Right cardiac atrium (tissue), 5 donors: Measurements from ENCODE around the gene AIRE. TPM values are rescaled to one million over a fixed set of nuclear protein-coding genes. Genes with fewer than 3 reads are reported as not detected.
A peak's percentile ranks its signal among the peaks of the same experiment; 100 is the strongest.

Experiments
- ATAC-seq, 2 donors: fragments of 200-7000 bp; cut with Tn5 transposase; one replicate each; pipeline versions ENCODE4 v1.8.0 to v1.9.1; 2020; ENCODE audit warnings: moderate library complexity in 2 of 2, mild to moderate bottlenecking in 1 of 2
- DNase-seq, 3 donors: peaks; one replicate each; pipeline ENCODE4 v3.0.0-alpha.2; 2020
- H3K27ac ChIP-seq: one replicate; pipeline ENCODE4 v1.5.1; 2013; ENCODE audit warnings: mild to moderate bottlenecking, low read length, control low read depth, moderate library complexity
- H3K27me3 ChIP-seq: one replicate; pipeline ENCODE4 v1.6.1; 2013; ENCODE audit not compliant: control insufficient read depth, insufficient read depth
- H3K4me1 ChIP-seq: one replicate; pipeline ENCODE4 v1.6.1; 2013; ENCODE audit warnings: low read length; ENCODE audit not compliant: control insufficient read depth, insufficient read depth
- H3K4me3 ChIP-seq: one replicate; pipeline ENCODE4 v1.5.1; 2013; ENCODE audit warnings: low read length, control low read depth
- H3K9me3 ChIP-seq: one replicate; pipeline ENCODE4 v1.6.1; 2013; ENCODE audit warnings: low read length; ENCODE audit not compliant: control insufficient read depth
- WGBS: extraction: QIAGEN DNeasy Blood & Tissue Kit; methylation state at CpG from one replicate; pipeline ENCODE4 v1.1.7; 2013; 5-methylcytosine and 5-hydroxymethylcytosine counted together
- intact Hi-C, 4 donors: fragments of 100-400 bp; cut with DNase I; formaldehyde crosslinking; loops; one replicate each; pipeline versions ENCODE4 v1.11.0 to v1.14.0; 2022 to 2023
- polyA plus RNA-seq: library from polyadenylated mRNA; stranded (reverse); fragments of 200-250 nt; gene quantifications from one replicate; pipeline ENCODE4 v1.2.3, GENCODE V29; 2013
- total RNA-seq, 4 donors: library from RNA; stranded (reverse); fragmentation: NEBNext Ultra II Directional; extraction: Animal tissue kit (Norgen Biotek cat#: 25700); gene quantifications; one replicate each; pipeline ENCODE4 v1.2.1, GENCODE V29; 2021
- donor health status: healthy with polysubstance abuse.
- donor health status: DM: no; HTN: yes; CAD: no.
- donor health status: DM: no; HTN: no; CAD: no.
- donor health status: DM: no; HTN: yes; CAD: no; lungs with severe emphysema.
- donor health status: DM: yes; HTN: yes; CAD: no.

The AIRE gene
- total and polyA plus RNA-seq, 5 donors = 0.05 to 0.14 (median 0.13) TPM; not detected in 1

DNA sequence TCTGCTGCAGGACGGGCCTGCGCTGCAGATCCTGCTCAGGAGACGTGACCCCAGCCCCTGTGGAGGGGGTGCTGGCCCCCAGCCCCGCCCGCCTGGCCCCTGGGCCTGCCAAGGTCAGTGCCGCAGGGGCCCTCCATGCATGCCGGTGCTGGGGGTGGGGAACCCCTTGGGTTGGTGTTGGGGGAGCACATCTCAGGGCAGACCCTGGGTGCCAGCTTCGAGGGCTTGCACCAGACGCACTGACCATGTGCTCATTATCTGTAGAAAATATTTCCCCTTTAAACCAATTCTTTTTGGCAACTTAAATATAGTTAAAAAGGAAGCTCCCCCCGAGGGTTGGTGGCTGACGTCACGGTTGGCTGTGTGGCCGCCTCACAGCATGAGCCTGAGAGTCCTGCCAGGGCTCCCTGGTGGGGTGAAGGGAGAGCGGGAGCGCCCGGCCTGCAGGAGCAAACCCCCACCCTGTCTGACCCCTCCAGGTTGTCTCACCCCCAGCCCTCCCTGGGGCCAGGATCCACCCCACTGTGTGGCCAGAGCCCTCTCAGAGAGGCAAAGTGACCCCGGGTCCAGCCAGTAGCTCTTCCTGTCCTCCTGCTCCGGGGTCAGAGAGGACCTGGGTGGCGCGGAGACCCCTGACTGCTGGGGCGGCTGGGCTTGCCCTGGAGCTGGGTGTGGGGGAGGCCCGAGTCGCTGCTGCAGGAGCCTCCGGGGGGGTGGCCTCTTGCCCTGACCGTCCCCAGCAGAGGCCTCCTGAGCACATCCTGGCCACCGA lies 8.9 kb downstream of the AIRE start:
- Histone ChIP-seq H3K4me1 (no peaks in the 10 kb centered on the region), H3K27me3 (no peaks in the 10 kb centered on the region), H3K9me3 (no peaks in the 10 kb centered on the region), H3K4me3 (no peak overlapping the region), H3K27ac (no peak overlapping the region)
- intact Hi-C loops = no loop called here
- DNase-seq (peak; percentile 92 to 97 (median 96)), ATAC-seq (peak; percentile 46 to 49)
- WGBS = 39% methylated on average over 26 of the region's 26 CpGs

DNA sequence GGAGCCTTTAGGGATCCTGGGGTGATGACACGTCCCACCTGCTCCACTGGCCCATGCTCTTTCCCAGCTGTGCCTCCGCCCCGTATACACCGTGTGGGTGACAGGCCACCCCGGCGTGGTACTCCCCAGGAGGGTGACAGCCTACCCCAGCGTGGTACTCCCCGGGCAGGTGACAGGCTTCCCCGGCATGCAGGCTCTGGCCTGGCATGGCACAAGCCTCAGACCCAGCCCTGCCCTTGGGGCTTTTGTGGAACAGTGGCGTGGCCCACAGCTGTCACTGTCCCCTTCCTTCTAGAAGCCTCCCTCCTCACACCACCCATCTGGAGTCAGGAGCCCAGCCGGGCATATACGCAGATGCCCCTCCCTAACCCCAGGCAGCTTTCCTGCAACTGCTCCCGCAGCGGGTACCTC lies 9.5 kb downstream of the AIRE start:
- peak in 1 of 2 donors; percentile 4 for ATAC-seq
- WGBS = 70% methylated on average over 14 of the region's 14 CpGs

DNA sequence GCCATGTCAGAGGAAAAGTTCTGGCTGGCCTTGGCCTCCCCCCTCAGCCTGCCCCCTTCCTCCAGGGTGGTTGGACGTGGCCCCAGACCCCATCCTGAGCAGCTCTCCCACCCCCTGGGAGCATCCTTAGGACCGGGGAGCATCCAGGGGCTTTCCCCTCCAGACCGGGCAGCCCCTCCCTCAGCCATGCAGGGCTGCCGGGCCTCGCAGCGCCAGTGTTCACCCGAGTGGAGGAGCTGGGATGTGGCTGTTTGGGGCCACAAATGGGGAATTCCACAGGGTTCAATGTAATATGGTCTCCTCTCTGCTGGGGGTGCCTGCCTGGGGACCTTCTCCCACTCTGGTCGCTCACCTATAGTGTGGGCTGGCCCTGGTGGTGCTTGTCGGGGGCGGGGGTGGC lies 10.0 kb downstream of the AIRE start:
- intact Hi-C loops = no loop called here
- no peaks in the 10 kb centered on the region for H3K27me3 ChIP-seq
- no peak overlapping the region for H3K4me3 ChIP-seq
- H3K27ac ChIP-seq = no peak overlapping the region
- DNase-seq (peak in 2 of 3 donors; percentile 51), ATAC-seq (no peak)
- no peaks in the 10 kb centered on the region for H3K4me1 ChIP-seq
- H3K9me3 ChIP-seq = no peaks in the 10 kb centered on the region
- WGBS = 75% methylated on average over 10 of the region's 10 CpGs

More for the DNA sequence above, 9.5 kb downstream of the AIRE start:
- intact Hi-C loops = no loop called here
- H3K4me1 ChIP-seq = no peaks in the 10 kb centered on the region
- DNase-seq = peak in 2 of 3 donors; percentile 71 to 75
- no peaks in the 10 kb centered on the region for H3K9me3 ChIP-seq
- H3K27me3 ChIP-seq = no peaks in the 10 kb centered on the region
- H3K4me3 ChIP-seq = no peak overlapping the region
- no peak overlapping the region for H3K27ac ChIP-seq

DNA sequence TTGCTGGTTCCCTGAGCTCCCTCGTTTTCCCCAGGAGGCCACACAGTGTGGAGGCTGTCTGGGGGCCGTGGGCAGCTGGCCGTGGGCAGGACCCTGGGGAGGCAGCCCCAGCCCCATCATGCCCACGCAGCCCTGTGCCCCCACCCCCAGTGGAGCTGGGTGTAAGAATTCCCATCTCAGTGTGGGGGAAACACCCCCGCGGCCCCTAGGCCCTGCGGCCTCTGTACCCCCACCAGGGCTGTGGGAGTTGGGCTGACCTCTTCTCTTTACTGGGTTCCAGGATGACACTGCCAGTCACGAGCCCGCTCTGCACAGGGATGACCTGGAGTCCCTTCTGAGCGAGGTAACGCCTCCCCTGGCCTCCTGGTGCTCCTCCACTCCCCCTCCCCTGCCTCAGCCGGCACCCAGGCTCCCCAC lies 10.4 kb downstream of the AIRE start:
- H3K27ac ChIP-seq = no peak overlapping the region
- no peak for ATAC-seq

DNA sequence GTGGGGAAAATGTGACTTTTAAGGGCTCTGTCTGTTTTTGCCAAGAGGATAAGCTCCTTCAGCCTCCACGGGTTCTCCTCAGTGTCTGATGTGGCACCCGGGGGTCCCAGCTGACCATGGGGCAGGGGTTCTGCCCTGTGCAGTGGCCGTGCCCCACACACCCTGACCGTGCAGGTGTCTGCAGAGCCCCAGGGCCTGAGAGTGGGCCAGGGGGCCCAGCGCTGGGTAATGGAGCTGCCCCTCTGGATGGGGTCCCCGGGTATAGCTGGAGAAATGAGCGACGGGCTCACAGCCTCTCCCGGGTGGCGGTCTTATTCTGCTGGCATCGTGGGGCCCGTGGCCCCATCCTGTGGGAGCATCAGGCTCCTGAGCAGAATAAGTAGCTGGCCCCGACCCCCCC lies 11.2 kb downstream of the AIRE start:
- DNase-seq = peak in 2 of 3 donors; percentile 51 to 60

More for the DNA sequence above, 10.4 kb downstream of the AIRE start:
- Histone ChIP-seq H3K4me3 (no peak overlapping the region), H3K27me3 (no peaks in the 10 kb centered on the region), H3K9me3 (no peaks in the 10 kb centered on the region), H3K4me1 (peaks cover 3% of the 10 kb centered on the region)
- WGBS = 80% methylated on average over 12 of the region's 12 CpGs
- peak in 2 of 3 donors; percentile 36 to 52 for DNase-seq
- intact Hi-C loops = no loop called here

DNA sequence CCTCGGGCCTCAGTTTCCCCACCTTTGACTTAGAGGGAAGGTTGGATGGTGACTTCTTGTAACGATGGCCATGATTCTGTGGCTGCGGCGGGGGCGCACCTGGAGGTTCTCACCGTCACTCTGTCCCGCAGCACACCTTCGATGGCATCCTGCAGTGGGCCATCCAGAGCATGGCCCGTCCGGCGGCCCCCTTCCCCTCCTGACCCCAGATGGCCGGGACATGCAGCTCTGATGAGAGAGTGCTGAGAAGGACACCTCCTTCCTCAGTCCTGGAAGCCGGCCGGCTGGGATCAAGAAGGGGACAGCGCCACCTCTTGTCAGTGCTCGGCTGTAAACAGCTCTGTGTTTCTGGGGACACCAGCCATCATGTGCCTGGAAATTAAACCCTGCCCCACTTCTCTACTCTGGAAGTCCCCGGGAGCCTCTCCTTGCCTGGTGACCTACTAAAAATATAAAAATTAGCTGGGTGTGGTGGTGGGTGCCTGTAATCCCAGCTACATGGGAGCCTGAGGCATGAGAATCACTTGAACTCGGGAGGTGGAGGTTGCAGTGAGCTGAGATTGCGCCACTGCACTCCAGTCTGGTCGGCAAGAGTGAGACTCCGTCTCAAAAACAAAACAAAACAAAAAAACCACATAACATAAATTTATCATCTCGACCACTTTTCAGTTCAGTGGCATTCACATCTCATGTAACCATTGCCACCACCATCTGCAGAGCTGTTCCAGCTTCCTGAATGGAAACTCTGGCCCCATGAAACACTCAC lies 12.0 kb downstream of the AIRE start:
- H3K27ac ChIP-seq = no peak overlapping the region

More for the DNA sequence above, 11.2 kb downstream of the AIRE start:
- intact Hi-C loops = no loop called here
- no peaks in the 10 kb centered on the region for H3K9me3 ChIP-seq
- H3K27ac ChIP-seq = no peak overlapping the region
- 82% methylated on average over 13 of the region's 13 CpGs for WGBS
- no peak for ATAC-seq
- H3K27me3 ChIP-seq = no peaks in the 10 kb centered on the region
- H3K4me3 ChIP-seq = no peak overlapping the region
- H3K4me1 ChIP-seq = peaks cover 3% of the 10 kb centered on the region

DNA sequence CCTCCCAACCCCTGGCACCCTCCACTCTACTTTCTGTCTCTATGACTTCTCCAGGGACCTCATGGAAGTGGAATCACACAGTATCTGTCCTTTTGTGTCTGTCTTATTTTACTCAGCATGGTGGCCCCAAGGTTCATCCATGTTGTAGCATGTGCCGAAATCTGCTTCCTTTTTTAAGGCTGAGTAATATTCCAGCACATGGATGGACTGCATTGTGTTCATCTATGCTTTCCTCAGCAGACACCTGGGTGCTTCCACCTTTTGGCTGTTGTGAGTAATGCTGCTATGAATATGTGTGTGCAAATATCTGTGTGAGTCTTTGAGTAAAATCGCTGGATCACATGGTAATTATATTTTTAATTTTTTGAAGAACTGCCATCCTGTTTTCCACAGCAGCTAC lies 12.6 kb downstream of the AIRE start:
- no peak overlapping the region for H3K4me3 ChIP-seq
- H3K27me3 ChIP-seq = no peaks in the 10 kb centered on the region
- H3K27ac ChIP-seq = no peak overlapping the region
- ATAC-seq (no peak), DNase-seq (no peak)
- intact Hi-C loops = no loop called here
- WGBS = 92% methylated on average over 2 of the region's 2 CpGs
- H3K4me1 ChIP-seq = peaks cover 3% of the 10 kb centered on the region
- H3K9me3 ChIP-seq = no peaks in the 10 kb centered on the region

More for the DNA sequence above, 12.0 kb downstream of the AIRE start:
- Histone ChIP-seq H3K9me3 (no peaks in the 10 kb centered on the region), H3K4me3 (no peak overlapping the region), H3K27me3 (no peaks in the 10 kb centered on the region), H3K4me1 (peaks cover 3% of the 10 kb centered on the region)
- intact Hi-C loops = no loop called here
- 26% methylated on average over 22 of the region's 22 CpGs for WGBS
- peak; percentile 44 to 55 for ATAC-seq
- DNase-seq = peak; percentile 85 to 96 (median 94)

DNA sequence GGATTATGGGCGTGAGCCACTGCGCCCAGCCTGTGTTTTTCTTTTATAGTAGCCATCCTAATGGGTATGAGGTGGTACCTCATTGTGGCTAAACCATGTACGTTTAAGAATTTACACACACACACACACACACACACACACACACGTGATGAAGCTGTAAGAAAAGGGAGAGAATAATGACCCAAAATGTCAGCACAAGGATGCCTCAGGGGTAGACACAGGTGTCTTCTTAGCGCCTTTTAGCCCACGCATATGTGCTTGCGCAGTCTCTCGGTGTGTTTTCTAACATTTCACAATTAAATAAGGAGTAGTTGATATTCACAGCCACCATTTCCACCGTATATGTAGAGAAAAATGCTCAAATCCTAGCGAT lies 13.4 kb downstream of the AIRE start:
- Histone ChIP-seq H3K27ac (peak overlapping the region; percentile 24), H3K4me1 (peaks cover 3% of the 10 kb centered on the region), H3K27me3 (no peaks in the 10 kb centered on the region), H3K9me3 (no peaks in the 10 kb centered on the region), H3K4me3 (peak overlapping the region; percentile 90)
- intact Hi-C loops = no loop called here
- peak in 2 of 3 donors; percentile 3 to 18 for DNase-seq
- WGBS = 33% methylated on average over 10 of the region's 10 CpGs
- no peak for ATAC-seq

DNA sequence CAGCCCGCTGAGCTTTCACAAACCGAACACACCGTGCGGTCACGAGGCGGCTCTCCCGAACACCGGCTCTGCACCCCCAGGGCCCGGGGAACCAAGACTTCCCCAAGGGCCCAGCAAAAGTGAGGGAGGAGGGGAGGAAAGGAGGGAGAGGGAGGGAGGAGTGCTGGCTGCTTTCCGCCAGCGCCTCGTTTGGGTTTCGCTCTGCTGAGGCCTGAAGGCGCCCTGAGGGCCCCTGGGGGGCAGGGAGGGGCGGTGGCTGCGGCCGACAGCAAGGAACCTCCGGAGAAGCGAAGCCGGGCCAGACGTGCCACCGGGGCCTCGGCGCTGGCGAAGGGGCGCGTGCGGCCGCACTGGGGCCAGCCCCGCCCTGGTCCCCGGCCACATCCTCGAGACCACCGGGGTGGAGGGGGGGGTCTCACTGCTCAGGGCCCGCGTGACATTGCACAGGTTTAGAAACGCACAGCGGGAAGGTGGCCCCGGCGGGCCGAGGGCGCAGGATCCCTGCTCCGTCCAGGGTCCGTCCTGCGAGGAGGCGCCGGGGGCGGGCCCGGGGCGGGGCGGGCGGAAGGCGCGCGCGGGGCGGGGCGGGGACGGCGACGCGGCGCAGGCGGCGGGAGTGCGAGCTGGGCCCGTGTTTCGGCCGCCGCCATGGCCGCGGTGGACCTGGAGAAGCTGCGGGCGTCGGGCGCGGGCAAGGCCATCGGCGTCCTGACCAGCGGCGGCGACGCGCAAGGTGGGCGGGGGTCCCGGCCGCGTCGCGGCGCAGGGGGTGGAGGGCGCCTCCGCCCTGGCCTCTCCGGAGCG lies 14.0 kb downstream of the AIRE start, which contains the start of gene PFKL:
Gene PFKL, plus strand, starts transcription at position 596 of the 804 bp plus-strand sequence. Its CDS starts 53 bp downstream, at position 649.
- peak; percentile 72 to 92 (median 90) for DNase-seq
- peak; percentile 63 to 73 for ATAC-seq
- Histone ChIP-seq H3K9me3 (no peaks in the 10 kb centered on the region), H3K27ac (peak within 1 kb of the TSS; percentile 71), H3K4me3 (peak within 1 kb of the TSS; percentile 90), H3K4me1 (peaks cover 3% of the 10 kb centered on the region), H3K27me3 (no peaks in the 10 kb centered on the region)
- intact Hi-C loops = no loop called here
- under 1% methylated on average over 92 of the region's 94 CpGs for WGBS

DNA sequence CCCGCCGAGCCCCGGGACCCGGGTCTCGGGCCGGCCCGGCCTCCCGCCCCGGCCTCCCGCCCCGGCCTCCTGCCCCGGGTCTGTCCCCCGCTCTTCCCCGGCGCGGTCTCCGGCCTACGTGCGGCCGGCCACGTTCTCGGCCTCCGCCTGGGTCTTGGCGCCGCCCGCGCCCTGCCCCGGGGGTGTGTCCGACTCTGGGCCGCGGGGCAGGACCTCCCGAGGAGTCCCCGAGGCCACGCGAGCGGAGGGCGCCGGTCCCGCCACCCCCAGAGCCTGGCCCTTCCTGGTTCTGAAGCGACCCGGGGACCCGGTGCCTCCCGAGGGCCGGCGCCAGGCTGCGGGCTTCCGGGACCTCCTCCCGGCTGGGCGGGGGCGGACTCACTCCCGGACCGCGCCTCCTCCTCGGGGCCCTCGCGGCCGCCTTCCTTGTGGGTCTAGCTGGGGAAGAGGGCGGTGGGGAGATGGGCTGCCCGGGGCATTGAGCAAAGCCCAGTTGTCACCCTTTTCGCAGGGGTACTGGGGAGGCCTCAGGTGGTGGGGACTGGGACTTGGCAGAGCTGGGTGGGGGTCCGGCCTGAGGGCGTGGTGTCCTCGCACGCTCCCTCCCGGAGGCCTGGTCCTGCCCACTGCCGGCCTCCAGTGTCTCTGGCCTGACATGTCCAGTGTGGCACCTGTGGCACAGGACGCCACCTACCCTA lies 14.7 kb downstream of the AIRE start:
- H3K4me1 ChIP-seq = peaks cover 3% of the 10 kb centered on the region
- under 1% methylated on average over 67 of the region's 67 CpGs for WGBS
- H3K4me3 ChIP-seq = peak overlapping the region; percentile 90
- DNase-seq (peak; percentile 86 to 94 (median 93)), ATAC-seq (peak; percentile 67 to 74)
- peak overlapping the region; percentile 68 for H3K27ac ChIP-seq
- H3K9me3 ChIP-seq = no peaks in the 10 kb centered on the region
- H3K27me3 ChIP-seq = no peaks in the 10 kb centered on the region
- intact Hi-C loops = no loop called here
